ENCODE results near the gene NSRP1.

DNA sequence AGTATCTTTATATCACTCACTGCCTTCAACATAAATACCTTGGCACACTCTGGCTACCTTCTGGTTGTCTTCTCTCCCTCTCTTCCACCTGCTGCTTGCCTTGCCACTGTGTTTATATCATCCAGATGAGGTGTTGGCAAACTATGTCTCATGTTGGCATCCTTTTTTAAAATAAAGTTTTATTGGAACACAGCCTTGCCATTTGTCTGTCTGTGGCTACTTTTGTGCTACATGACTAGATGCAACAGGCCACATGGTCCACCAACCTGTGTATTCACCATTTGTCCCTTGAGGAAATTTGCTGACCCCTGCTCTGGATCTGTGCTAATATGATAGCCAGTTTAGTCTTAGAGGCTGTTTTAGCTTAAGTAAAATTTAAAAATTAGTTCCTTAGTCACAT, 36.8 kb downstream of the NSRP1 start:
- TF ChIP-seq POLR2AphosphoS5 (IDR thresholded peaks at IDR 0.05) = no peak
- TF ChIP-seq POLR2A (IDR thresholded peaks at IDR 0.05) = no peak
- TF ChIP-seq CTCF (IDR thresholded peaks at IDR 0.05) = no peak
- no peak for TF ChIP-seq EP300 (IDR thresholded peaks at IDR 0.05; ENCODE audit: low read depth)
